Activated CD4-positive, alpha-beta T cell treated with anti-CD3 and anti-CD28 coated beads, Interleukin-2, amount 10 ng/mL, durations not matched to agents 7 days and 5 days (primary cell): ENCODE measurements around the gene CNOT6. TPM values are rescaled to one million over a fixed set of nuclear protein-coding genes. Genes with fewer than 3 reads are reported as not detected.
"Not testable (repeated sequence)": the region's sequence is repeated elsewhere in the genome, so short reads cannot be mapped to it uniquely, and the experiment has no call there.

Experiments used
- CTCF ChIA-PET: fragments of 350-600 bp; sonication (Branson Sonifier 250); formaldehyde crosslinking; loops from one replicate; lab custom pipeline; 2021; ENCODE audit warnings: antibody characterized with exemption; lab: Charles Lee
- POLR2A ChIA-PET: fragments of 350-600 bp; sonication (Branson Sonifier 250); formaldehyde crosslinking; loops from one replicate; lab custom pipeline; 2021; ENCODE audit warnings: antibody characterized with exemption; lab: Charles Lee
- DNase-seq: peaks from one replicate; pipeline ENCODE4 v3.0.0-alpha.2; 2020
- H3K27ac Mint-ChIP-seq: one replicate; pipeline ENCODE4 v1.8.0; 2021; ENCODE audit warnings: mild to moderate bottlenecking, moderate library complexity, mixed read lengths
- H3K27me3 Mint-ChIP-seq: one replicate; pipeline ENCODE4 v1.8.0; 2021; ENCODE audit warnings: mixed read lengths
- H3K36me3 Mint-ChIP-seq: one replicate; pipeline ENCODE4 v1.8.0; 2021; ENCODE audit warnings: low read depth, mixed read lengths
- H3K4me1 Mint-ChIP-seq: one replicate; pipeline ENCODE4 v1.8.0; 2021; ENCODE audit warnings: mixed read lengths
- H3K4me3 Mint-ChIP-seq: one replicate; pipeline ENCODE4 v1.8.0; 2021; ENCODE audit warnings: mild to moderate bottlenecking, moderate library complexity, mixed read lengths
- H3K9me3 Mint-ChIP-seq: one replicate; pipeline ENCODE4 v1.8.0; 2021; ENCODE audit warnings: mixed read lengths
- total RNA-seq, 2 experiments: library from RNA; stranded (reverse); gene quantifications; one replicate each; pipeline ENCODE4 v1.2.3, GENCODE V29; 2021

CNOT6 gene
- 10 to 100 TPM; 38.3 to 44.8 TPM for total RNA-seq

- Mint-ChIP-seq H3K9me3 (peaks cover 4% of the 10 kb centered on the region), H3K27me3 (no peaks in the 10 kb centered on the region), H3K27ac (peak within 1 kb of the TSS; percentile 95), H3K4me3 (peak within 1 kb of the TSS; percentile 87), H3K36me3 (peaks cover 11% of the 10 kb centered on the region), H3K4me1 (peaks cover 35% of the 10 kb centered on the region)
- POLR2A ChIA-PET: no interaction called here
- CTCF ChIA-PET: no interaction called here
- peak; percentile 92 for DNase-seq
These were observed at the start of gene CNOT6 for GRCh38 chr5:180494060-180494509. CNOT6 (plus strand) TSS chr5:180494379; CDS start chr5:180529277, 34,898 bp downstream.

- Mint-ChIP-seq H3K4me3 (no peak overlapping the region), H3K27me3 (peaks cover 12% of the 10 kb centered on the region), H3K4me1 (peaks cover 6% of the 10 kb centered on the region), H3K9me3 (no peaks in the 10 kb centered on the region), H3K36me3 (no peaks in the 10 kb centered on the region), H3K27ac (no peak overlapping the region)
- ChIA-PET CTCF (interaction anchor here (0.6 kb wide), 1 partner anchor 162 kb away, joined by 3 read pairs; no protein-coding TSS in a partner anchor), POLR2A (no interaction called here)
- DNase-seq: no peak
These were observed 39.4 kb upstream of the CNOT6 start for GRCh38 chr5:180454752-180455151.

- Mint-ChIP-seq H3K4me3 (no peak overlapping the region), H3K4me1 (peaks cover 6% of the 10 kb centered on the region), H3K27me3 (peaks cover 5% of the 10 kb centered on the region), H3K36me3 (no peaks in the 10 kb centered on the region), H3K9me3 (no peaks in the 10 kb centered on the region), H3K27ac (no peak overlapping the region)
- DNase-seq: no peak
- ChIA-PET CTCF (no interaction called here), POLR2A (no interaction called here)
These were observed 38.3 kb upstream of the CNOT6 start for GRCh38 chr5:180455872-180456271.

GRCh38 chr5:180456792-180457191 is 37.4 kb upstream of the CNOT6 start:
- ChIA-PET CTCF (no interaction called here), POLR2A (no interaction called here)
- DNase-seq: no peak
- H3K4me1 Mint-ChIP-seq: peaks cover 6% of the 10 kb centered on the region
- H3K27ac Mint-ChIP-seq: no peak overlapping the region
- H3K27me3 Mint-ChIP-seq: peaks cover 4% of the 10 kb centered on the region
- H3K4me3 Mint-ChIP-seq: no peak overlapping the region
- H3K36me3 Mint-ChIP-seq: no peaks in the 10 kb centered on the region
- H3K9me3 Mint-ChIP-seq: no peaks in the 10 kb centered on the region

GRCh38 chr5:180458852-180459673 is 35.1 kb upstream of the CNOT6 start:
- DNase-seq, POLR2A ChIA-PET, H3K4me1 Mint-ChIP-seq, H3K27ac Mint-ChIP-seq, H3K36me3 Mint-ChIP-seq, H3K27me3 Mint-ChIP-seq, H3K9me3 Mint-ChIP-seq, H3K4me3 Mint-ChIP-seq: not testable (repeated sequence)
- CTCF ChIA-PET: interaction anchor here (1.3 to 1.4 kb wide), 2 partner anchors 14 to 46 kb away, joined by 3 to 4 read pairs; no protein-coding TSS in a partner anchor

- CTCF ChIA-PET: interaction anchor here (1.0 to 1.4 kb wide), 3 partner anchors 13 to 45 kb away, joined by 3 to 4 read pairs (median 4); no protein-coding TSS in a partner anchor
- H3K4me3 Mint-ChIP-seq, DNase-seq, H3K9me3 Mint-ChIP-seq, POLR2A ChIA-PET, H3K27me3 Mint-ChIP-seq, H3K36me3 Mint-ChIP-seq, H3K27ac Mint-ChIP-seq, H3K4me1 Mint-ChIP-seq: not testable (repeated sequence)
These were observed 34.5 kb upstream of the CNOT6 start for GRCh38 chr5:180459674-180460142.

- CTCF ChIA-PET: interaction anchor here (0.6 to 1.4 kb wide), 4 partner anchors 20 to 78 kb away, joined by 3 to 4 read pairs (median 4); no protein-coding TSS in a partner anchor
These were observed 33.3 kb upstream of the CNOT6 start for GRCh38 chr5:180460834-180461233.

GRCh38 chr5:180461303-180461702 is 32.9 kb upstream of the CNOT6 start:
- POLR2A ChIA-PET: interaction anchor here (0.6 kb wide), 1 partner anchor 145 kb away, joined by 3 read pairs; no protein-coding TSS in a partner anchor
- H3K4me1 Mint-ChIP-seq: peaks cover 6% of the 10 kb centered on the region
- CTCF ChIA-PET: interaction anchor here (0.6 kb wide), 1 partner anchor 26 kb away, joined by 3 read pairs; no protein-coding TSS in a partner anchor
- H3K4me3 Mint-ChIP-seq: no peak overlapping the region
- no peaks in the 10 kb centered on the region for H3K27me3 Mint-ChIP-seq
- no peak overlapping the region for H3K27ac Mint-ChIP-seq
- no peak for DNase-seq
- H3K36me3 Mint-ChIP-seq: no peaks in the 10 kb centered on the region
- H3K9me3 Mint-ChIP-seq: no peaks in the 10 kb centered on the region

More at GRCh38 chr5:180460834-180461233, 33.3 kb upstream of the CNOT6 start:
- POLR2A ChIA-PET: no interaction called here
- peaks cover 6% of the 10 kb centered on the region for H3K4me1 Mint-ChIP-seq
- DNase-seq: no peak
- no peaks in the 10 kb centered on the region for H3K27me3 Mint-ChIP-seq
- H3K4me3 Mint-ChIP-seq: no peak overlapping the region
- no peaks in the 10 kb centered on the region for H3K36me3 Mint-ChIP-seq
- no peak overlapping the region for H3K27ac Mint-ChIP-seq
- H3K9me3 Mint-ChIP-seq: no peaks in the 10 kb centered on the region

- H3K9me3 Mint-ChIP-seq: no peaks in the 10 kb centered on the region
- ChIA-PET CTCF (interaction anchor here (0.9 kb wide), 2 partner anchors 12 to 135 kb away, joined by 3 read pairs; no protein-coding TSS in a partner anchor), POLR2A (no interaction called here)
- no peak overlapping the region for H3K27ac Mint-ChIP-seq
- H3K27me3 Mint-ChIP-seq: no peaks in the 10 kb centered on the region
- no peak overlapping the region for H3K4me3 Mint-ChIP-seq
- no peak for DNase-seq
- H3K4me1 Mint-ChIP-seq: no peaks in the 10 kb centered on the region
- H3K36me3 Mint-ChIP-seq: no peaks in the 10 kb centered on the region
These were observed 30.8 kb upstream of the CNOT6 start for GRCh38 chr5:180463216-180463900.

GRCh38 chr5:180463916-180464602 is 30.1 kb upstream of the CNOT6 start:
- Mint-ChIP-seq H3K36me3 (no peaks in the 10 kb centered on the region), H3K27ac (no peak overlapping the region), H3K4me1 (no peaks in the 10 kb centered on the region), H3K9me3 (no peaks in the 10 kb centered on the region), H3K4me3 (no peak overlapping the region), H3K27me3 (no peaks in the 10 kb centered on the region)
- ChIA-PET POLR2A (no interaction called here), CTCF (interaction anchor here (0.9 kb wide), 2 partner anchors 12 to 135 kb away, joined by 3 read pairs; no protein-coding TSS in a partner anchor)
- no peak for DNase-seq

GRCh38 chr5:180464603-180464970 is 29.6 kb upstream of the CNOT6 start:
- CTCF ChIA-PET: interaction anchor here (0.9 kb wide), 1 partner anchor 13 kb away, joined by 3 read pairs; no protein-coding TSS in a partner anchor

GRCh38 chr5:180465052-180465451 is 29.1 kb upstream of the CNOT6 start:
- CTCF ChIA-PET, H3K27ac Mint-ChIP-seq, POLR2A ChIA-PET: not testable (repeated sequence)

More at GRCh38 chr5:180464603-180464970, 29.6 kb upstream of the CNOT6 start:
- no peak for DNase-seq
- Mint-ChIP-seq H3K27ac (no peak overlapping the region), H3K9me3 (no peaks in the 10 kb centered on the region), H3K4me1 (no peaks in the 10 kb centered on the region), H3K4me3 (no peak overlapping the region), H3K36me3 (no peaks in the 10 kb centered on the region), H3K27me3 (no peaks in the 10 kb centered on the region)
- POLR2A ChIA-PET: no interaction called here

More at GRCh38 chr5:180465052-180465451, 29.1 kb upstream of the CNOT6 start:
- not testable (repeated sequence) for H3K27me3 Mint-ChIP-seq, H3K4me3 Mint-ChIP-seq, DNase-seq, H3K36me3 Mint-ChIP-seq, H3K9me3 Mint-ChIP-seq, H3K4me1 Mint-ChIP-seq
